ENCODE results near the gene CADPS2. TPM values are rescaled to one million over a fixed set of nuclear protein-coding genes. Genes with fewer than 3 reads are reported as not detected.

Gene CADPS2
- total RNA-seq, 4 donors from 2014 or later, result 8.7 to 27.9 (median 16.7) TPM

- TF ChIP-seq CTCF (IDR thresholded peaks at IDR 0.05; ENCODE audit: low read depth), result no peak
Measured at GRCh38 chr7:122842971-122843370, 43.3 kb downstream of the CADPS2 start.

- TF ChIP-seq CTCF (IDR thresholded peaks at IDR 0.05; ENCODE audit: low read depth), result no peak
Measured at GRCh38 chr7:122833888-122834570, 52.2 kb downstream of the CADPS2 start.

GRCh38 chr7:122831436-122831835 lies 54.8 kb downstream of the CADPS2 start:
- no peak for TF ChIP-seq CTCF (IDR thresholded peaks at IDR 0.05; ENCODE audit: low read depth)

- no peak for TF ChIP-seq CTCF (IDR thresholded peaks at IDR 0.05; ENCODE audit: low read depth)
Measured at GRCh38 chr7:122829962-122830361, 56.3 kb downstream of the CADPS2 start.

GRCh38 chr7:122827763-122828162 lies 58.5 kb downstream of the CADPS2 start:
- TF ChIP-seq CTCF (IDR thresholded peaks at IDR 0.05; ENCODE audit: low read depth), result no peak

GRCh38 chr7:122813845-122814244 lies 72.4 kb downstream of the CADPS2 start:
- no peak for TF ChIP-seq CTCF (IDR thresholded peaks at IDR 0.05; ENCODE audit: low read depth)

GRCh38 chr7:122803851-122804250 lies 82.4 kb downstream of the CADPS2 start:
- TF ChIP-seq CTCF (IDR thresholded peaks at IDR 0.05; ENCODE audit: low read depth), result no peak

Measured in subcutaneous adipose tissue (tissue), 4 donors.